A673 (cell line): ENCODE results near the gene SLCO4C1. TPM values are rescaled to one million over a fixed set of nuclear protein-coding genes. Genes with fewer than 3 reads are reported as not detected.

ENCODE experiments used
- BruUV-seq: library from RNA; stranded (reverse); fragments of 400-500 nt; replicated peaks from 2 replicates; lab custom pipeline; 2021; lab: Mats Ljungman, UMichigan
- CTCF ChIA-PET: fragments of 300-600 bp; sonication (Branson Sonifier 250); formaldehyde crosslinking; loops from one replicate; lab custom pipeline; 2022; ENCODE audit warnings: antibody characterized with exemption; lab: Charles Lee
- POLR2A ChIA-PET: fragments of 300-600 bp; sonication (Branson Sonifier 250); formaldehyde crosslinking; loops from one replicate; lab custom pipeline; 2022; ENCODE audit warnings: antibody characterized with exemption; ENCODE audit not compliant: low non-redundant PET; lab: Charles Lee
- DNase-seq: peaks from one replicate; pipeline ENCODE4 v3.0.0-alpha.2; 2015; ENCODE audit warnings: low spot score
- H3K27ac ChIP-seq: fragments of 200-600 bp; sonication (generic); 2 replicates; pipeline ENCODE4 v1.5.1; 2016; ENCODE audit warnings: mixed run types, low read depth, mild to moderate bottlenecking, mixed read lengths, antibody characterized with exemption, low read length; ENCODE audit not compliant: poor library complexity, severe bottlenecking
- H3K27me3 ChIP-seq: fragments of 200-600 bp; sonication (generic); replicated peaks from 2 replicates; pipeline ENCODE4 v1.6.1; 2017; ENCODE audit warnings: mixed run types, low read depth, mild to moderate bottlenecking, mixed read lengths, antibody characterized with exemption, low read length; ENCODE audit not compliant: insufficient read depth, poor library complexity
- H3K36me3 ChIP-seq: fragments of 200-600 bp; sonication (generic); 2 replicates; pipeline ENCODE4 v1.6.1; 2016; ENCODE audit warnings: mixed run types, mild to moderate bottlenecking, mixed read lengths, antibody characterized with exemption, low read length; ENCODE audit not compliant: insufficient read depth, poor library complexity, severe bottlenecking
- H3K4me1 ChIP-seq: fragments of 200-600 bp; sonication (generic); 2 replicates; pipeline ENCODE4 v1.6.1; 2017; ENCODE audit warnings: mixed run types, mild to moderate bottlenecking, mixed read lengths, antibody characterized with exemption, low read length; ENCODE audit not compliant: insufficient read depth, poor library complexity, severe bottlenecking
- H3K4me3 ChIP-seq: fragments of 200-600 bp; sonication (generic); 2 replicates; pipeline ENCODE4 v1.5.1; 2016; ENCODE audit warnings: low read depth, mixed run types, mild to moderate bottlenecking, mixed read lengths, low read length; ENCODE audit not compliant: poor library complexity, severe bottlenecking
- H3K9me3 ChIP-seq: fragments of 200-600 bp; sonication (generic); 2 replicates; pipeline ENCODE4 v1.6.1; 2016; ENCODE audit warnings: mixed run types, low read depth, mild to moderate bottlenecking, mixed read lengths, antibody characterized with exemption, low read length; ENCODE audit not compliant: poor library complexity, severe bottlenecking
- EZH2 ChIP-seq: fragments of 200-600 bp; sonication (generic); IDR thresholded peaks from 2 replicates; pipeline ENCODE4 v1.6.1; 2017; ENCODE audit warnings: borderline replicate concordance, low read depth, mild to moderate bottlenecking, mixed read lengths, antibody characterized with exemption, low read length; ENCODE audit not compliant: poor library complexity, severe bottlenecking
- intact Hi-C: fragments of 100-400 bp; cut with micrococcal nuclease; formaldehyde crosslinking; loops from one replicate; pipeline ENCODE4 v1.10.0; 2022; ENCODE audit not compliant: unreplicated experiment
- total RNA-seq: library from RNA; stranded (reverse); gene quantifications from 2 replicates; pipeline ENCODE4 v1.2.3, GENCODE V29; 2021
- TF ChIP-seq, protein P1 (sequence below): fragments of 300-800, 200-600 bp; sonication (generic); conservative IDR thresholded peaks from 2 replicates; pipeline ENCODE4 v1.5.1; 2017; ENCODE audit warnings: low read depth, mild to moderate bottlenecking, antibody characterized with exemption, low read length, moderate library complexity, mixed read lengths

The SLCO4C1 gene
- total RNA-seq, 1 experiment from 2014 or later: 0.13 TPM

DNA sequence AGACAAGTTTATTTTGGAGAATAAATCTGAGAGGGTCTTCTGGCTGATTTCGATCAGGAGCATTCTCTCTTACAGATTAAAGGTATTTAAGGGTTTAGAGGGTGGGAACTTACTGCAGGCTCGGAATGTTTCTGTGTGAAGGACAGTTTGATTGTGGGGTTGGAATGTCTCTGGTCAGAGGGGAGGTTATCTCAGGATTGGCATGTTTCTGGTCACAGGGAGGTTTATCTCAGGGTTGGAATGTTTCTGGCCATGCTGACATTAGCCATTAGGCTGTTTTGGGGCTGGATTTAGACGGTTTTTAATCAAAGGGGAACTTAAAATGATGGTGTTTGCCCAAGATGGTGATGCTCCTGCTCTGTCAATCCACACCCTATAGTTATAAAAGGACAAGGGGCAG is 95.2 kb downstream of the SLCO4C1 start:
- H3K9me3 ChIP-seq: no peaks in the 10 kb centered on the region
- POLR2A ChIA-PET: no interaction called here
- CTCF ChIA-PET: no interaction called here
- no peak for DNase-seq
- TF ChIP-seq, protein P1, sequence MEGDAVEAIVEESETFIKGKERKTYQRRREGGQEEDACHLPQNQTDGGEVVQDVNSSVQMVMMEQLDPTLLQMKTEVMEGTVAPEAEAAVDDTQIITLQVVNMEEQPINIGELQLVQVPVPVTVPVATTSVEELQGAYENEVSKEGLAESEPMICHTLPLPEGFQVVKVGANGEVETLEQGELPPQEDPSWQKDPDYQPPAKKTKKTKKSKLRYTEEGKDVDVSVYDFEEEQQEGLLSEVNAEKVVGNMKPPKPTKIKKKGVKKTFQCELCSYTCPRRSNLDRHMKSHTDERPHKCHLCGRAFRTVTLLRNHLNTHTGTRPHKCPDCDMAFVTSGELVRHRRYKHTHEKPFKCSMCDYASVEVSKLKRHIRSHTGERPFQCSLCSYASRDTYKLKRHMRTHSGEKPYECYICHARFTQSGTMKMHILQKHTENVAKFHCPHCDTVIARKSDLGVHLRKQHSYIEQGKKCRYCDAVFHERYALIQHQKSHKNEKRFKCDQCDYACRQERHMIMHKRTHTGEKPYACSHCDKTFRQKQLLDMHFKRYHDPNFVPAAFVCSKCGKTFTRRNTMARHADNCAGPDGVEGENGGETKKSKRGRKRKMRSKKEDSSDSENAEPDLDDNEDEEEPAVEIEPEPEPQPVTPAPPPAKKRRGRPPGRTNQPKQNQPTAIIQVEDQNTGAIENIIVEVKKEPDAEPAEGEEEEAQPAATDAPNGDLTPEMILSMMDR: no peak
- TF ChIP-seq EZH2: no peak
- no peak overlapping the region for H3K4me3 ChIP-seq
- H3K36me3 ChIP-seq: no peaks in the 10 kb centered on the region
- no peak overlapping the region for H3K27ac ChIP-seq
- H3K27me3 ChIP-seq: peaks cover 17% of the 10 kb centered on the region
- no peaks in the 10 kb centered on the region for H3K4me1 ChIP-seq
- intact Hi-C loops: no loop called here
- no TSS peak for BruUV-seq

DNA sequence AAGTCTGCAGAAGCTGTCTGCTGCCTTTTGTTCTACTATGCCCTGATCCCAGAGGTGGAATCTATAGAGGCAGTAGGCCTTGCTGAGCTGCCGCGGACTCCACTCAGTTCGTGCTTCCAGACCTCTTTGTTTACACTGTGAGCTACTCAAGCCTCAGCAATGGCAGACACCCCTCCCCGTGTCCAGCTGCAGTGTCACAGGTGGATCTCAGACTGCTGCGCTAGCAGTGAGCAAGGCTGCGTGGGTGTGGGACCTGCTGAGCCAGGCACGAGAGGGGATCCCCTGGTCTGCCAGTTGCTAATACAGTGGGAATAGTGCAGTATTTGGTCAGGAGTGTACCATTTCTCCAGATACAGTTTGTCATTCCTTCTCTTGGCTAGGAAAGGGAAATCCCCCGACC is 99.6 kb downstream of the SLCO4C1 start:
- ChIA-PET CTCF (no interaction called here), POLR2A (no interaction called here)
- H3K27ac ChIP-seq: no peak overlapping the region
- H3K4me3 ChIP-seq: no peak overlapping the region
- no peaks in the 10 kb centered on the region for H3K9me3 ChIP-seq
- TF ChIP-seq, protein P1: no peak
- no peak for TF ChIP-seq EZH2
- no peaks in the 10 kb centered on the region for H3K36me3 ChIP-seq
- no peak for DNase-seq
- no TSS peak for BruUV-seq
- H3K4me1 ChIP-seq: no peaks in the 10 kb centered on the region
- intact Hi-C loops: no loop called here
- peaks cover 11% of the 10 kb centered on the region for H3K27me3 ChIP-seq

Other genes starting within 250 kb of the SLCO4C1 start
- gene SLCO6A1, start 202.7 kb upstream of the SLCO4C1 start, total RNA-seq: not detected in 2 replicates